GM19023 (cell line): ENCODE results near the gene TLE4.
"Not testable (repeated sequence)": the region's sequence is repeated elsewhere in the genome, so short reads cannot be mapped to it uniquely, and the experiment has no call there.

Source experiments
- ATAC-seq: cut with Tn5 transposase; IDR thresholded peaks from one replicate; pipeline ENCODE4 v1.9.1; 2021; ENCODE audit warnings: mild to moderate bottlenecking, moderate library complexity; ENCODE audit not compliant: unreplicated experiment

Gene TLE4

GRCh38 chr9:79709743-79710674, 138.2 kb downstream of the TLE4 start:
- ATAC-seq: no peak

GRCh38 chr9:79711874-79712273, 140.1 kb downstream of the TLE4 start:
- ATAC-seq: no peak

DNA sequence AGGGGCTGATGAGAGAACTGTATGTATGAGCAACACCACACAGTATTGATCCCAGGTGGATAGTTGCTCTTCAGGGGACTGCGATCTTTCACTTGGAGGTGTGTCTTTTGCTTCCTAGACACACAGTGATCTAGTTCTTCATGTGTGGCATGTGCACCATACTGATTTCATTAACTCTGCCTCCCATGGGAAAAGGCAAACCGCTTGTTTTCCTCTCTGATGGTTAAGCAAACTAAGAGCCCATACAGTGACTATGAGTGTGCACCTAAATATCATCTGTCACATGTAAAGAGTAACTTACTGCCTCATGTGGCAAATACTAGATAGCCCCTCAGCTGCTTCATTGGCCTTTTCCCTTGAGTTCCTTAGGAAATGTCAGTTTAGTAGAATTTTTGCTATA, 147.3 kb downstream of the TLE4 start:
- ATAC-seq: no peak

DNA sequence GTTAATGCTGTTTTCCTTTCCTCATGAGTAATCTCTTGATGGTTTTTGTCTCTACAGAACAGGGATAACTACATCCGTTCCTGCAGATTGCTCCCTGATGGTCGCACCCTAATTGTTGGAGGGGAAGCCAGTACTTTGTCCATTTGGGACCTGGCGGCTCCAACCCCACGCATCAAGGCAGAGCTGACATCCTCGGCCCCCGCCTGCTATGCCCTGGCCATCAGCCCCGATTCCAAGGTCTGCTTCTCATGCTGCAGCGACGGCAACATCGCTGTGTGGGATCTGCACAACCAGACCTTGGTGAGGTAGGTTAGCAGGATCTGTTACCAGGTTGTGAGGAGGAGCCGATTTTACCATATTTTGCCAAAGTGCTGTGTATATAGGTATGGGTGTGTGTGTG, 148.2 kb downstream of the TLE4 start:
- ATAC-seq: no peak

GRCh38 chr9:79731171-79731890, 159.6 kb downstream of the TLE4 start:
- peak; percentile 67 for ATAC-seq

DNA sequence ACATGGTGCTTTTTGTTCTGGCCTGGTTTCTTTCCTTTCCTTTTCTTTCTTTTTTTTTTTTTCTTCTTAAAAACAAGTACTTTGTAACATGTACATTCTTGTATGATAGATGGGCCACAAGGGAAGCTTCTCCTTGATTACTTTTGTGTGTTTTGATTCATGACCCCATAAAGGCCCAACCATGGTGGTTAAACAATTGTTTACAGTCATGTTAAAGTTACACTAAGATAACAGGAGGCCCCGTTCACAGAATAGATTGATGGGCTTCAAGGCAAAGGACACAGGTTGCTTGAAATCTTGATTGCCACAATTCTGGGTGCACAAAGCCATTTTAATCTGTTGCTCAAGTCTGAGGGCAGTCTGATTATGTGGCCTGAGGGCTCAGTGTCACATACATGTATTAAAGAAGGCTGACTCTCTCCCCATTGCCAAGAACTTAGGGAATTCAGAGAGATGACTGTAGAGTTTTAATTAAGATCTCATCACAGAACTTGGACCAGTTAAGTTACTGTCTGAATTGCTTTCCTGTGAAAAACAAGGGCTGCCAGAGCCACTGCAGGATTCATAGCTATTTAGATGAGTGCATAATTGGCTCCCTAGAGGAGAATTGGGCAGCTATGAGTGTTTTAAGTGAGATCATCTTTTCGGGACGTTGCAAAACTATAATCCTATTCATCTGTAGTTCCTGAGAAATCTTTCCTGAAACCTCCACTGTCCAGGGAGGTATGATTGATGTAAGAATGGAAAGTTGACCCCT, 163.4 kb downstream of the TLE4 start:
- no peak for ATAC-seq

GRCh38 chr9:79736051-79736450, 164.3 kb downstream of the TLE4 start:
- no peak for ATAC-seq

- no peak for ATAC-seq
These were observed 169.6 kb downstream of the TLE4 start for GRCh38 chr9:79741381-79741780.

DNA sequence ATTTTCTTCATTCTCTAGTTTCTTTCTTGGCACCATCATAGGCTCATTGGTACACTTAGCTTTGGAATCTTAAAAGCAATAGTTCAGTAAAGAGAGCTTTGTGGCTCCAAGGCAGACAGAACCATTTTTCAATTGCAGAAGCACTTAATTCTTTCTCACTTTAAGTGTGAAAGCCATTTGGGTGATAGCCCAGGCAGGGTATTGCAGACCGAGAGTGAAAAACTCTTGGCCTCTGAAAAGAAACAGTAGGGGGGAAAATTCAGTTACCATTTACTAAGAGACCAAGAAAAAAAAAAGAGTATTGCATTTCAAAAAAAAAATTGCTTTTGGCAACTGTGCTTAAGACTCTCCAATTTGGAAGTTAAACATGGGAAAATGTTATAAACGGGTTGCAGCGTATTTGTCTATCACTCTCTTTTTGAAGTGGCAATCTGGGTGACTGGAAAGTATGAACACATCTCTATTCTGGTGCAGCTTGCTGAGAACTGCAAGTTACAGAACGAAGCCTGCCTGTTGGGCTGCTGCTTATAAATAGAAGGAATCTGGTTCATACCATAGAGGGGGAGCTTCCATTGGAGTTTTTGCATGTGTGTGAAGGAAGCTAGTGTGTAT, 170.5 kb downstream of the TLE4 start:
- ATAC-seq: no peak

- no peak for ATAC-seq
These were observed 172.8 kb downstream of the TLE4 start for GRCh38 chr9:79744521-79744920.

- no peak for ATAC-seq
These were observed 174.1 kb downstream of the TLE4 start for GRCh38 chr9:79745752-79746336.

DNA sequence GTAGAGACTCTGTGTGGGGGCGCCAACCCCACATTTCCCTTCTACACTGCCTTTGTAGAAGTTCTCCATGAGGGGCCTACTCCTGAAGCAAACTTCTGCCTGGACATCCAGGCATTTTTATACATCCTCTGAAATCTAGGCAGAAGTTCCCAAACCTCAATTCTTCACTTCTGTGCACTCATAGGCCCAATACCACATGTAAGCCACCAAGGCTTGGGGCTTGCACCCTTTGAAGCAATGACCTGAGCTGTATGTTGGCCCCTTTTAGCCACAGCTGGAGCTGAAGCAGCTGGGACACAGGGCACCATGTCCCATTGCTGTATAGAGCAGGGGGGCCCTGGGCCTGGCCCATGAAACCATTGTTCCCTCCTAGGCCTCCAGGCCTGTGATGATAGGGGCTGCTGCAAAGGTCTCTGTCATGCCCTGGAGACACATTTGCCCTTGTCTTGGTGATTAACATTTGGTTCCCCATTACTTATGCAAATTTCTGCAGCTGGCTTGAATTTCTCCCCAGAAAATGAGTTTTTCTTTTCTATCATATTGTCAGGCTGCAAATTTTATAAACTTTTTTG, 180.2 kb downstream of the TLE4 start:
- not testable (repeated sequence) for ATAC-seq

DNA sequence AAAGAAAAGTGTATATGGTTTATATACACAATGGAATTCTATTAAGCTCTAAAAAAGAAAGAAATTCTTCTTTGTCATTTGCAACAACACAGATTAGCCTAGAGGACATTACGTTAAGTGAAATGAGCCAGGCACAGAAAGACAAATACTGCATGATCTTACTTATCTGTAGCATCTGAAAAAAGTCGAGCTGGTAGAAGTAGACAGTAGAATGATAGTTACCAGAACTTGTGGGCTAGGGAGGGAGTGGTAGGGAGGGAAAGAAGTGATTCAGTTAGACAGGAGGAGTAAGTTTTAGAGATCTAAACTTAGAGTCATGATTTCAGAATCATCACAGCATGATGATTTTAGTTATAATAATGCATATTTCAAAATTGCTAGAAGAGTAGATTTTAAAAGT, 184.6 kb downstream of the TLE4 start:
- no peak for ATAC-seq

DNA sequence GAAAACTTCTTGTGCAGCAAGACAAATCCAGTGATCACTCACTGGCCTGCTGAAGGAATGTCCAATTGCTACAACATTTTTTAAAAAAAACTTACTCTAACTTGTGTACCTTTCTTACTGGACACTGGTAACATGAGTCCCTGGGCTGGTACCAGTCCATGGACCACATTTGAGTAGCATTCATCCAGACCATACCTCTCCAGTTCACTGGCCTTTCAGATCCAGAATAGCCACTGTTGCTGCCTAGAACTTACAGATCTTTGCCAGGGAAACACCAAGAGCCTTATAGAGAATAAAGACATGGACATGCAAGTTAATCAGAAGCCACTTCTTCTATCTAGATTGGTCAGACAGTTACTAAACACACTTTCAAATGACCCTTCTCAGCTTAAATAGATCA, 185.3 kb downstream of the TLE4 start:
- ATAC-seq: no peak

- no peak for ATAC-seq
These were observed 186.3 kb downstream of the TLE4 start for GRCh38 chr9:79757881-79758669.

DNA sequence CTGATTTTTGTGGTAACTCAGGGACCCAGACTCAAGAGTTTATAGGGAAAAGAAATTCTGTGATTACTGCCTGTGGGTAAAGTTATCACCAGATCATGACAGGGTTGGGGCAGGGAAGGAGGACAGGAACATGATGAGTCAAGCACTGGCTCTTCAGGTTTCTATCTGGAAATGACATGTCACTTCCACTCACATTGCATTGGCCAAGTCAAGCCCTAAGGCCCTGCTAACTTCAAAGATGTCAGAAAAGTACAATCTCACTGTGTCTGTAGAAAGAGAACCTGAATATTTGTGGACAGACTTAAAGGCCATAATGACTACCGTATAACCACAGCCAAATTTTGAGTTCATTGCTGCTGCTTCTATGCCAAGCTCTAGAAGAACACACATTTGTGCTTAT, 187.7 kb downstream of the TLE4 start:
- ATAC-seq: no peak

- ATAC-seq: no peak
These were observed 190.3 kb downstream of the TLE4 start for GRCh38 chr9:79762070-79762469.

GRCh38 chr9:79763671-79764285, 192.0 kb downstream of the TLE4 start:
- no peak for ATAC-seq

DNA sequence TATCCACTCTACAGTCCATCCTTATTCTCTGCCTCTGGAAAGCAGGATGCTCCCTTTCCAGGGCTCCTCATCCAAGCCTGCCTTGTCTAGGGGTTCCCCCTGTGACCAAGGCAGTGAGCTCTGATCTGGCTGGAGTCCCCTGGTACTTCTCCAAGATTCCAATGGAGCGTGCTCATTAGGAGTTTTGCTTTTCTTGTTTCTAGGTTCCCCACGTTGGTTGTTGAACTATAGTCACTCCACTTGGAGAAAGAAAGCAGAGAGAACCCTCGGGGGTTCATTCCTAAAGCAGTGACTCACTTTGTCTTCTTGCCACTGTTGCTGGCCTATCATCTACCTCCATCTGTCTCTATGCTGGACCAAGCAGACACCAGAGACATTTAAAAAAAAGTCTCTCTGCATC, 192.6 kb downstream of the TLE4 start:
- ATAC-seq: no peak
